ENCODE results near the gene PTPRM. TPM values are rescaled to one million over a fixed set of nuclear protein-coding genes. Genes with fewer than 3 reads are reported as not detected.

Gene PTPRM
- total and polyA plus RNA-seq, 12 donors, result 31.7 to 116 (median 61.2) TPM

DNA sequence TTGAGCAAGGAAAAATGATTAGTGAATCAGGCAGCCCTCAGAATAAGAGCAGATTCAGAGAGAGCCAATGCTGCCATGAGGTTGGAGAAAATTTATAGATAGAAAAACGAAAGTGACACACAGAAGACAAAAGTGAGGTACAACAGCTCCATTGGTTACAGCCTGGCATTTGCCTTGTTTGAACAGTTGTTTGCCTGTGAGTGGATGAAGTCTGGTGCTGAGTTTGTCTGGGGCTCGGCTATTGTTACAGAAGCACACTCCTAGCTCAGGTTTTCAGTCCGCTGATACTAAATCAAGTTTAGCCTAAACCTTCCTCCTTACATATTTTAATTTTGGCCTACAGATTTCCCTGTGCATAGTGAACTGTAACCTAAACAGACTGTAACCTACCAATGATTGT is 654.3 kb downstream of the PTPRM start:
- Histone ChIP-seq H3K36me3 (replicated peaks in 1 of 2) (no peaks in the 10 kb centered on the region), H3K4me3 (no peak overlapping the region), H3K4me1 (replicated peaks in 1 of 2) (peaks cover 0 to 3% of the 10 kb centered on the region in 2 donors), H3K27ac (no peak overlapping the region), H3K27me3 (no peaks in the 10 kb centered on the region), H3K9me3 (replicated peaks in 1 of 3) (no peaks in the 10 kb centered on the region)
- DNase-seq, result no peak
- TF ChIP-seq POLR2A (IDR thresholded peaks at IDR 0.05), result no peak
- TF ChIP-seq, protein P1, sequence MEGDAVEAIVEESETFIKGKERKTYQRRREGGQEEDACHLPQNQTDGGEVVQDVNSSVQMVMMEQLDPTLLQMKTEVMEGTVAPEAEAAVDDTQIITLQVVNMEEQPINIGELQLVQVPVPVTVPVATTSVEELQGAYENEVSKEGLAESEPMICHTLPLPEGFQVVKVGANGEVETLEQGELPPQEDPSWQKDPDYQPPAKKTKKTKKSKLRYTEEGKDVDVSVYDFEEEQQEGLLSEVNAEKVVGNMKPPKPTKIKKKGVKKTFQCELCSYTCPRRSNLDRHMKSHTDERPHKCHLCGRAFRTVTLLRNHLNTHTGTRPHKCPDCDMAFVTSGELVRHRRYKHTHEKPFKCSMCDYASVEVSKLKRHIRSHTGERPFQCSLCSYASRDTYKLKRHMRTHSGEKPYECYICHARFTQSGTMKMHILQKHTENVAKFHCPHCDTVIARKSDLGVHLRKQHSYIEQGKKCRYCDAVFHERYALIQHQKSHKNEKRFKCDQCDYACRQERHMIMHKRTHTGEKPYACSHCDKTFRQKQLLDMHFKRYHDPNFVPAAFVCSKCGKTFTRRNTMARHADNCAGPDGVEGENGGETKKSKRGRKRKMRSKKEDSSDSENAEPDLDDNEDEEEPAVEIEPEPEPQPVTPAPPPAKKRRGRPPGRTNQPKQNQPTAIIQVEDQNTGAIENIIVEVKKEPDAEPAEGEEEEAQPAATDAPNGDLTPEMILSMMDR (IDR thresholded peaks at IDR 0.05), result no peak
- intact Hi-C loops (cut with DNase I), result no loop called here
- 82 to 98% (median 84%) methylated on average over 2 to 3 of the region's 3 CpGs for WGBS, 4 donors

DNA sequence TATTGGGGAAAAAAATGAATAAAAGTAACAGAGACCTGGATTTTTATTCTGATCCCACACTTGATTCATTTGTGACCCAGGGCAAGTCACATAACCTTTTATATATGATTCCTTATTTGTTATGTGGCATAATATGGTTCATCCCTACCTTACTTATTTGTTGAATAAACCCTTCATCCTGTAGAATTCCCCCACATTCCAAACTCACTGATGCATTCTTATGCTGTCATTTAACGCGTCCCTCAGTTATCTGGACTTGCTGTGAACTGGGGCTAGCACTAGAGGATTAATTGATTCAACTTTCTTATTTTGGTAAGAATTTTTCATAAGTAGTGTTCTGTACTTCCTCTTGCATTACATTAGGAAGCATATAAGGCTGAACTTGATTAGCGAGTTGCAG is 657.5 kb downstream of the PTPRM start:
- Histone ChIP-seq H3K27ac (no peak overlapping the region), H3K36me3 (replicated peaks in 1 of 2) (no peaks in the 10 kb centered on the region), H3K9me3 (replicated peaks in 1 of 3) (no peaks in the 10 kb centered on the region), H3K27me3 (no peaks in the 10 kb centered on the region), H3K4me1 (replicated peaks in 1 of 2) (peaks cover 0 to 3% of the 10 kb centered on the region in 2 donors), H3K4me3 (no peak overlapping the region)
- WGBS, 4 donors, result 94 to 100% (median 98%) methylated on average over 3 of the region's 3 CpGs
- intact Hi-C loops (cut with DNase I), result no loop called here
- no peak for TF ChIP-seq POLR2A (IDR thresholded peaks at IDR 0.05)
- TF ChIP-seq, protein P1 (IDR thresholded peaks at IDR 0.05), result no peak
- no peak for DNase-seq

DNA sequence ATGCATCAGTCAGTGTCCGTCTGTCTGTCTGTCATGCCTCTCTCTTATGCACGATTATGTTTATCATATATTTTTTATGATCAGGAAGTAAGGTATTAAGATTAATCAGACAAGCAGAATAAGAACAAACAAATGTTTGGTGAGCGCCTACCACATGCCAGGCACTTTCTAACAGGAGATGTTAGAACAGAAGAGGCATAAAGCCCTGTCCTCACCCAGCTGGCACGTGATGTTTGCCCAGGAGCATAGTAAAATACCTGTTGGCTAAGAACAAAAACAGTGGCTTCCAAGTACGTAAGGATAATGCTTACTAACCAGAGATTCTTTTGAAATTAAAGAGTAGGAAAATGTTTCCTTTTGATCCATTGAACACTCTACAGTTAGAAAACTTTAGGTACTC is 661.9 kb downstream of the PTPRM start:
- H3K36me3 ChIP-seq (replicated peaks in 1 of 2), result no peaks in the 10 kb centered on the region
- DNase-seq, result no peak
- no peak overlapping the region for H3K27ac ChIP-seq
- no peak for TF ChIP-seq POLR2A (IDR thresholded peaks at IDR 0.05)
- TF ChIP-seq, protein P1 (IDR thresholded peaks at IDR 0.05), result no peak
- no peaks in the 10 kb centered on the region for H3K4me1 ChIP-seq (replicated peaks in 1 of 2)
- WGBS, 4 donors, result 77 to 96% (median 87%) methylated on average over 5 of the region's 5 CpGs
- intact Hi-C loops (cut with DNase I), result no loop called here
- H3K4me3 ChIP-seq, result no peak overlapping the region
- no peaks in the 10 kb centered on the region for H3K27me3 ChIP-seq
- H3K9me3 ChIP-seq (replicated peaks in 1 of 3), result peaks cover 0 to under 1% (median 0%) of the 10 kb centered on the region in 3 donors

DNA sequence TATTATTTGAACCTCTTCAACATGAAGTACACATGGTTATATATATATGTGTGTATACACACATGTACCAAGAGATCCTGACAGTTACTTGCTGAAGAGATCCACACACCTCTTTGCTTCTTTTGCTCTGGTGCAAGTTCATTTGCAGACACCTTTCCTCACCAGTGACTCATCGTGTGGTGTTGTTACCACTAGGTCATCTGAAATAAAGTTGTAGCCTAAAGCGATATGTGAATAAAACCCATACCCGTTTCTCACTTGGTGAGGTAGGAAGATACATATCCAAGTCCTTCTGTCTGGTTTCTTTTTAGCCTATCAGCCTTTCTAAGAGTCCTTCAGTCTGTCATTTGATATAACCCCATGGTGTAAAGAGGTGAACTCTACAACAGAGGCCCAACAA is 662.7 kb downstream of the PTPRM start:
- no peaks in the 10 kb centered on the region for H3K27me3 ChIP-seq
- 90 to 96% (median 94%) methylated on average over 3 of the region's 3 CpGs for WGBS, 4 donors
- no peaks in the 10 kb centered on the region for H3K36me3 ChIP-seq (replicated peaks in 1 of 2)
- H3K4me3 ChIP-seq, result no peak overlapping the region
- intact Hi-C loops (cut with DNase I), result no loop called here
- no peak for TF ChIP-seq POLR2A (IDR thresholded peaks at IDR 0.05)
- TF ChIP-seq, protein P1 (IDR thresholded peaks at IDR 0.05), result no peak
- H3K27ac ChIP-seq, result no peak overlapping the region
- H3K9me3 ChIP-seq (replicated peaks in 1 of 3), result peaks cover 0 to 8% (median 4%) of the 10 kb centered on the region in 3 donors
- DNase-seq, result no peak
- no peaks in the 10 kb centered on the region for H3K4me1 ChIP-seq (replicated peaks in 1 of 2)
